ENCODE results near the gene VCP.
"Not testable (repeated sequence)": the region's sequence is repeated elsewhere in the genome, so short reads cannot be mapped to it uniquely, and the experiment has no call there.

VCP gene

GRCh38 chr9:35060548-35061207 is 11.7 kb downstream of the VCP start:
- no peak for DNase-seq (ENCODE audit: low read depth in 2 of 2)

- DNase-seq (ENCODE audit: low read depth in 2 of 2): no peak
These were observed 13.0 kb downstream of the VCP start for GRCh38 chr9:35059438-35059837.

- no peak for DNase-seq (ENCODE audit: low read depth in 2 of 2)
These were observed 15.2 kb downstream of the VCP start for GRCh38 chr9:35057271-35057620.

- DNase-seq (ENCODE audit: low read depth in 2 of 2): no peak
These were observed 15.7 kb downstream of the VCP start for GRCh38 chr9:35056571-35057270.

- DNase-seq (ENCODE audit: low read depth in 2 of 2): no peak
These were observed 17.4 kb downstream of the VCP start for GRCh38 chr9:35054871-35055644.

- DNase-seq (ENCODE audit: low read depth in 2 of 2): no peak
These were observed 18.1 kb downstream of the VCP start for GRCh38 chr9:35054185-35054835.

- DNase-seq (ENCODE audit: low read depth in 2 of 2): peak in 1 of 2 donors; percentile 19
These were observed 21.1 kb downstream of the VCP start for GRCh38 chr9:35051069-35051967.

- DNase-seq (ENCODE audit: low read depth in 2 of 2): no peak
These were observed 23.9 kb downstream of the VCP start for GRCh38 chr9:35048511-35048910.

- DNase-seq (ENCODE audit: low read depth in 2 of 2): no peak
These were observed 28.4 kb downstream of the VCP start for GRCh38 chr9:35044071-35044470.

GRCh38 chr9:35042891-35043545 is 29.4 kb downstream of the VCP start:
- no peak for DNase-seq (ENCODE audit: low read depth in 2 of 2)

GRCh38 chr9:35042081-35042604 is 30.3 kb downstream of the VCP start:
- no peak for DNase-seq (ENCODE audit: low read depth in 2 of 2)

- DNase-seq (ENCODE audit: low read depth in 2 of 2): peak in 1 of 2 donors; percentile 8
These were observed 36.3 kb downstream of the VCP start for GRCh38 chr9:35035851-35036701.

GRCh38 chr9:35033101-35033500 is 39.3 kb downstream of the VCP start:
- no peak for DNase-seq (ENCODE audit: low read depth in 2 of 2)

- DNase-seq (ENCODE audit: low read depth in 2 of 2): no peak
These were observed 42.6 kb downstream of the VCP start for GRCh38 chr9:35029852-35030251.

GRCh38 chr9:35029241-35029640 is 43.2 kb downstream of the VCP start:
- no peak for DNase-seq (ENCODE audit: low read depth in 2 of 2)

- no peak for DNase-seq (ENCODE audit: low read depth in 2 of 2)
These were observed 44.1 kb downstream of the VCP start for GRCh38 chr9:35028341-35028740.

- no peak for DNase-seq (ENCODE audit: low read depth in 2 of 2)
These were observed 44.6 kb downstream of the VCP start for GRCh38 chr9:35027860-35028259.

- no peak for DNase-seq (ENCODE audit: low read depth in 2 of 2)
These were observed 45.1 kb downstream of the VCP start for GRCh38 chr9:35027374-35027773.

GRCh38 chr9:35026671-35027070 is 45.8 kb downstream of the VCP start:
- no peak for DNase-seq (ENCODE audit: low read depth in 2 of 2)

- DNase-seq (ENCODE audit: low read depth in 2 of 2): not testable (repeated sequence)
These were observed 49.0 kb downstream of the VCP start for GRCh38 chr9:35023443-35023842.

Data from stimulated activated CD8-positive, alpha-beta memory T cell treated with anti-CD3 and anti-CD28 coated beads, Interleukin-2, amount 100 ng/mL, for 1 hour (primary cell).